B cell (primary cell): Measurements from ENCODE around the gene SLC7A7. TPM values are rescaled to one million over a fixed set of nuclear protein-coding genes. Genes with fewer than 3 reads are reported as not detected.
"Not testable (repeated sequence)": the region's sequence is repeated elsewhere in the genome, so short reads cannot be mapped to it uniquely, and the experiment has no call there.

Source experiments
- ATAC-seq: fragments of 200-7000 bp; cut with Tn5 transposase; one replicate; pipeline ENCODE4 v1.10.0; 2021; ENCODE audit warnings: low read depth, mild to moderate bottlenecking, moderate number of reproducible peaks, moderate library complexity
- CTCF ChIA-PET: fragments of 350-600 bp; sonication (Branson Sonifier 250); formaldehyde crosslinking; loops from one replicate; lab custom pipeline; 2021; ENCODE audit warnings: antibody characterized with exemption, inconsistent platforms; lab: Charles Lee
- POLR2A ChIA-PET: fragments of 350-600 bp; sonication (Branson Sonifier 250); formaldehyde crosslinking; loops from one replicate; lab custom pipeline; 2021; ENCODE audit warnings: antibody characterized with exemption; lab: Charles Lee
- DNase-seq: peaks from one replicate; pipeline ENCODE4 v3.0.0; 2013
- H2AFZ ChIP-seq: 2 replicates; pipeline ENCODE4 v1.6.1; 2012; ENCODE audit warnings: mild to moderate bottlenecking, low read depth, low read length; ENCODE audit not compliant: insufficient read depth, poor library complexity, severe bottlenecking
- H3K27ac ChIP-seq, 2 donors: 1 replicate in 1 of 2; 2 replicates in 1 of 2; pipeline ENCODE4 v1.5.1; 2012 to 2013; ENCODE audit warnings: low read length in 2 of 2, mild to moderate bottlenecking in 2 of 2, moderate library complexity in 1 of 2
- H3K27me3 ChIP-seq, 4 experiments: fragments of 200-600 bp in 1 of 4; sonication (generic) in 1 of 4; replicated peaks in 1 of 4; 1 replicate in 2 of 4; 2 replicates in 2 of 4; pipeline versions ENCODE4 v1.6.1 to v1.7.0; 2013 to 2016; ENCODE audit warnings: low read length in 3 of 4, mild to moderate bottlenecking in 2 of 4, mixed read lengths in 1 of 4, moderate library complexity in 1 of 4; ENCODE audit not compliant: insufficient read depth in 4 of 4, control insufficient read depth in 3 of 4; ENCODE audit errors: control extremely low read depth in 1 of 4
- H3K36me3 ChIP-seq, 2 experiments: replicated peaks in 1 of 2; 1 replicate in 1 of 2; 2 replicates in 1 of 2; pipeline versions ENCODE4 v1.6.1 to v1.7.1; 2013; ENCODE audit warnings: low read length in 1 of 2; ENCODE audit not compliant: insufficient read depth in 2 of 2, control insufficient read depth in 1 of 2; ENCODE audit errors: control extremely low read depth in 1 of 2, extremely low read depth in 1 of 2
- H3K4me1 ChIP-seq, 2 donors: fragments of 200-600 bp in 1 of 2; sonication (generic) in 1 of 2; 1 replicate in 1 of 2; 2 replicates in 1 of 2; pipeline versions ENCODE4 v1.5.1 to v1.6.1; 2013 to 2017; ENCODE audit warnings: low read length in 2 of 2; ENCODE audit not compliant: control insufficient read depth in 2 of 2, insufficient read depth in 2 of 2
- H3K4me2 ChIP-seq: replicated peaks from 2 replicates; pipeline ENCODE3; 2012; ENCODE audit warnings: mild to moderate bottlenecking, low read depth, low read length; ENCODE audit not compliant: poor library complexity, severe bottlenecking
- H3K4me3 ChIP-seq, 5 experiments: fragments of 200-600 bp in 1 of 5; sonication (generic) in 1 of 5; 1 replicate in 3 of 5; 2 replicates in 2 of 5; pipeline versions ENCODE4 v1.5.1 to v1.7.0; 2011 to 2016; ENCODE audit warnings: low read length in 4 of 5, mild to moderate bottlenecking in 4 of 5, low read depth in 2 of 5, control low read depth in 1 of 5, moderate library complexity in 1 of 5; ENCODE audit not compliant: insufficient read depth in 1 of 5; ENCODE audit errors: control extremely low read depth in 1 of 5, extremely low read depth in 1 of 5
- H3K79me2 ChIP-seq: fragments of 200-600 bp; sonication (generic); one replicate; pipeline ENCODE4 v1.6.0; 2016; ENCODE audit warnings: low read length; ENCODE audit not compliant: control insufficient read depth, insufficient read depth
- H3K9ac ChIP-seq: fragments of 200-600 bp; sonication (generic); 2 replicates; pipeline ENCODE4 v1.6.1; 2017; ENCODE audit warnings: mild to moderate bottlenecking, low read length, moderate library complexity
- H3K9me3 ChIP-seq, 3 donors: one replicate each; pipeline versions ENCODE4 v1.6.1 to v1.7.1; 2013; ENCODE audit warnings: low read length in 2 of 3; ENCODE audit not compliant: control insufficient read depth in 2 of 3, insufficient read depth in 1 of 3; ENCODE audit errors: control extremely low read depth in 1 of 3
- H4K20me1 ChIP-seq: 2 replicates; pipeline ENCODE4 v1.6.0; 2012; ENCODE audit warnings: mild to moderate bottlenecking, low read length; ENCODE audit not compliant: insufficient read depth, control insufficient read depth, poor library complexity, severe bottlenecking
- H3K27ac Mint-ChIP-seq: one replicate; pipeline ENCODE4 v1.8.0; 2021; ENCODE audit warnings: mixed read lengths
- H3K27me3 Mint-ChIP-seq: one replicate; pipeline ENCODE4 v1.8.0; 2021; ENCODE audit warnings: mixed read lengths
- H3K4me1 Mint-ChIP-seq: one replicate; pipeline ENCODE4 v1.8.0; 2021; ENCODE audit warnings: mixed read lengths
- H3K4me3 Mint-ChIP-seq: one replicate; pipeline ENCODE4 v1.8.0; 2021; ENCODE audit warnings: mixed read lengths
- H3K9me3 Mint-ChIP-seq: one replicate; pipeline ENCODE4 v1.8.0; 2022; ENCODE audit warnings: mixed read lengths; ENCODE audit not compliant: insufficient read depth
- EZH2 ChIP-seq: IDR thresholded peaks from 2 replicates; pipeline ENCODE4 v1.6.1; 2012; ENCODE audit warnings: borderline replicate concordance, low read depth, mild to moderate bottlenecking, moderate library complexity, low read length; ENCODE audit not compliant: insufficient read depth, poor library complexity, severe bottlenecking
- WGBS: methylation state at CpG from one replicate; pipeline ENCODE4 v1.1.5; 2013; ENCODE audit warnings: missing lambda C conversion rate; ENCODE audit not compliant: insufficient coverage; 5-methylcytosine and 5-hydroxymethylcytosine counted together
- intact Hi-C: fragments of 100-400 bp; cut with micrococcal nuclease; formaldehyde crosslinking; loops from one replicate; pipeline ENCODE4 v1.10.0; 2022
- polyA plus RNA-seq: library from polyadenylated mRNA; depleted of rRNA; stranded (reverse); fragments of >200 nt; gene quantifications from 2 replicates; pipeline ENCODE4 v1.2.3, GENCODE V29; 2012
- total RNA-seq, 2 donors: library from RNA; stranded (reverse); fragments of 120-200 nt in 1 of 2; gene quantifications; 1 replicate in 1 of 2; 2 replicates in 1 of 2; pipeline versions ENCODE4 v1.2.3 to v1.2.4, GENCODE V29; 2013 to 2022

Gene SLC7A7
- total and polyA plus RNA-seq, 2 donors (not counting 1 experiment from before 2014, with no cell fraction given), result 33.4 to 50.0 TPM

- ChIA-PET CTCF (no interaction called here), POLR2A (no interaction called here)
- Histone ChIP-seq H3K27ac (no peak overlapping the region), H4K20me1 (no peaks in the 10 kb centered on the region), H3K4me3 (no peak overlapping the region), H3K79me2 (no peaks in the 10 kb centered on the region), H3K4me2 (no peak overlapping the region), H3K9ac (no peak overlapping the region), H3K9me3 (peaks cover 0 to 4% (median 0%) of the 10 kb centered on the region in 3 donors), H3K36me3 (no peaks in the 10 kb centered on the region), H2AFZ (no peak overlapping the region), H3K27me3 (peaks cover 0 to 3% (median 0%) of the 10 kb centered on the region in 4 experiments), H3K4me1 (no peaks in the 10 kb centered on the region)
- 67% methylated on average over 1 of the region's 1 CpG for WGBS
- TF ChIP-seq EZH2, result no peak
- H3K4me1 Mint-ChIP-seq, result peaks cover 1% of the 10 kb centered on the region
- no peak for DNase-seq
- peaks cover under 1% of the 10 kb centered on the region for H3K27me3 Mint-ChIP-seq
- no peak overlapping the region for H3K27ac Mint-ChIP-seq
- intact Hi-C loops, result no loop called here
- H3K9me3 Mint-ChIP-seq, result peaks cover 2% of the 10 kb centered on the region
- ATAC-seq, result no peak
- no peak overlapping the region for H3K4me3 Mint-ChIP-seq
Measured at GRCh38 chr14:22726012-22726411, 89.2 kb downstream of the SLC7A7 start.

GRCh38 chr14:22725374-22725773 is 89.9 kb downstream of the SLC7A7 start:
- WGBS, result no CpG with 5 or more reads among the region's 3 CpGs
- H3K79me2 ChIP-seq, intact Hi-C loops, H3K36me3 ChIP-seq, H3K9ac ChIP-seq, H3K27ac ChIP-seq, DNase-seq, CTCF ChIA-PET, H3K27me3 ChIP-seq, ATAC-seq, H3K9me3 ChIP-seq, H3K4me2 ChIP-seq, H3K4me3 ChIP-seq, POLR2A ChIA-PET, H3K4me3 Mint-ChIP-seq, H3K27me3 Mint-ChIP-seq, H3K4me1 ChIP-seq, H3K27ac Mint-ChIP-seq, H4K20me1 ChIP-seq, H3K4me1 Mint-ChIP-seq, H3K9me3 Mint-ChIP-seq, H2AFZ ChIP-seq: not testable (repeated sequence)

GRCh38 chr14:22724847-22725246 is 90.4 kb downstream of the SLC7A7 start:
- H3K27ac ChIP-seq, H3K4me1 ChIP-seq, H3K36me3 ChIP-seq, H3K4me3 ChIP-seq, H4K20me1 ChIP-seq, H3K4me1 Mint-ChIP-seq, H3K4me2 ChIP-seq, H2AFZ ChIP-seq, H3K9me3 ChIP-seq, H3K9me3 Mint-ChIP-seq, CTCF ChIA-PET, intact Hi-C loops, H3K27me3 Mint-ChIP-seq, H3K27me3 ChIP-seq, H3K9ac ChIP-seq, DNase-seq, ATAC-seq, POLR2A ChIA-PET, H3K79me2 ChIP-seq, H3K27ac Mint-ChIP-seq, H3K4me3 Mint-ChIP-seq: not testable (repeated sequence)
- whole genome bisulfite sequencing, result 100% methylated on average over 2 of the region's 8 CpGs
